Panc1 (cell line): Measurements from ENCODE around the gene IFIH1.

Experiments
- POLR2AphosphoS5 ChIP-seq: IDR thresholded peaks from 2 replicates; pipeline ENCODE4 v1.6.1; 2012; ENCODE audit warnings: mild to moderate bottlenecking, low read depth, low read length, moderate library complexity
- SIN3A ChIP-seq: IDR thresholded peaks from 2 replicates; pipeline ENCODE4 v1.6.1; 2012; ENCODE audit warnings: low read depth, mild to moderate bottlenecking, low read length, moderate library complexity, borderline replicate concordance; ENCODE audit not compliant: insufficient read depth
- TCF7L2 ChIP-seq: IDR thresholded peaks from 2 replicates; pipeline ENCODE4 v1.6.1; 2011; ENCODE audit warnings: mild to moderate bottlenecking, low read depth, low read length, inconsistent platforms
- TF ChIP-seq, protein P1 (sequence below): fragments of 450-650 bp; IDR thresholded peaks from 2 replicates; pipeline ENCODE4 v1.5.1; 2017; ENCODE audit warnings: mild to moderate bottlenecking
- TF ChIP-seq, protein P2 (sequence below), 2 experiments: IDR thresholded peaks; 2 replicates each; pipeline ENCODE4 v1.6.1; 2011 to 2012; ENCODE audit warnings: low read depth in 2 of 2, control low read depth in 1 of 2, low read length in 1 of 2, mild to moderate bottlenecking in 1 of 2, moderate library complexity in 1 of 2; ENCODE audit not compliant: insufficient read depth in 1 of 2

- TF ChIP-seq, protein P1, sequence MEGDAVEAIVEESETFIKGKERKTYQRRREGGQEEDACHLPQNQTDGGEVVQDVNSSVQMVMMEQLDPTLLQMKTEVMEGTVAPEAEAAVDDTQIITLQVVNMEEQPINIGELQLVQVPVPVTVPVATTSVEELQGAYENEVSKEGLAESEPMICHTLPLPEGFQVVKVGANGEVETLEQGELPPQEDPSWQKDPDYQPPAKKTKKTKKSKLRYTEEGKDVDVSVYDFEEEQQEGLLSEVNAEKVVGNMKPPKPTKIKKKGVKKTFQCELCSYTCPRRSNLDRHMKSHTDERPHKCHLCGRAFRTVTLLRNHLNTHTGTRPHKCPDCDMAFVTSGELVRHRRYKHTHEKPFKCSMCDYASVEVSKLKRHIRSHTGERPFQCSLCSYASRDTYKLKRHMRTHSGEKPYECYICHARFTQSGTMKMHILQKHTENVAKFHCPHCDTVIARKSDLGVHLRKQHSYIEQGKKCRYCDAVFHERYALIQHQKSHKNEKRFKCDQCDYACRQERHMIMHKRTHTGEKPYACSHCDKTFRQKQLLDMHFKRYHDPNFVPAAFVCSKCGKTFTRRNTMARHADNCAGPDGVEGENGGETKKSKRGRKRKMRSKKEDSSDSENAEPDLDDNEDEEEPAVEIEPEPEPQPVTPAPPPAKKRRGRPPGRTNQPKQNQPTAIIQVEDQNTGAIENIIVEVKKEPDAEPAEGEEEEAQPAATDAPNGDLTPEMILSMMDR = no peak
- no peak for TF ChIP-seq SIN3A
- no peak for TF ChIP-seq POLR2AphosphoS5
- TF ChIP-seq TCF7L2 = no peak
- TF ChIP-seq, protein P2, sequence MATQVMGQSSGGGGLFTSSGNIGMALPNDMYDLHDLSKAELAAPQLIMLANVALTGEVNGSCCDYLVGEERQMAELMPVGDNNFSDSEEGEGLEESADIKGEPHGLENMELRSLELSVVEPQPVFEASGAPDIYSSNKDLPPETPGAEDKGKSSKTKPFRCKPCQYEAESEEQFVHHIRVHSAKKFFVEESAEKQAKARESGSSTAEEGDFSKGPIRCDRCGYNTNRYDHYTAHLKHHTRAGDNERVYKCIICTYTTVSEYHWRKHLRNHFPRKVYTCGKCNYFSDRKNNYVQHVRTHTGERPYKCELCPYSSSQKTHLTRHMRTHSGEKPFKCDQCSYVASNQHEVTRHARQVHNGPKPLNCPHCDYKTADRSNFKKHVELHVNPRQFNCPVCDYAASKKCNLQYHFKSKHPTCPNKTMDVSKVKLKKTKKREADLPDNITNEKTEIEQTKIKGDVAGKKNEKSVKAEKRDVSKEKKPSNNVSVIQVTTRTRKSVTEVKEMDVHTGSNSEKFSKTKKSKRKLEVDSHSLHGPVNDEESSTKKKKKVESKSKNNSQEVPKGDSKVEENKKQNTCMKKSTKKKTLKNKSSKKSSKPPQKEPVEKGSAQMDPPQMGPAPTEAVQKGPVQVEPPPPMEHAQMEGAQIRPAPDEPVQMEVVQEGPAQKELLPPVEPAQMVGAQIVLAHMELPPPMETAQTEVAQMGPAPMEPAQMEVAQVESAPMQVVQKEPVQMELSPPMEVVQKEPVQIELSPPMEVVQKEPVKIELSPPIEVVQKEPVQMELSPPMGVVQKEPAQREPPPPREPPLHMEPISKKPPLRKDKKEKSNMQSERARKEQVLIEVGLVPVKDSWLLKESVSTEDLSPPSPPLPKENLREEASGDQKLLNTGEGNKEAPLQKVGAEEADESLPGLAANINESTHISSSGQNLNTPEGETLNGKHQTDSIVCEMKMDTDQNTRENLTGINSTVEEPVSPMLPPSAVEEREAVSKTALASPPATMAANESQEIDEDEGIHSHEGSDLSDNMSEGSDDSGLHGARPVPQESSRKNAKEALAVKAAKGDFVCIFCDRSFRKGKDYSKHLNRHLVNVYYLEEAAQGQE (IDR thresholded peaks at IDR 0.05; ENCODE audit: insufficient read depth in 1 of 2, low read depth in 2 of 2, low read length in 1 of 2) = no peak
Observed at GRCh38 chr2:162342321-162342720, 23.8 kb upstream of the IFIH1 start.
